OCI-LY7 (cell line): ENCODE measurements around the gene MAP3K20.

Experiments
- CTCF ChIP-seq: fragments of 200-600 bp; sonication (generic); conservative IDR thresholded peaks from 2 replicates; pipeline ENCODE4 v1.5.1; 2014; ENCODE audit warnings: mild to moderate bottlenecking, antibody characterized with exemption, low read length, moderate library complexity, mixed read lengths
- EZH2phosphoT487 ChIP-seq: fragments of 200-600 bp; sonication (generic); IDR thresholded peaks from 2 replicates; pipeline ENCODE4 v1.6.1; 2018; ENCODE audit warnings: low read depth, borderline replicate concordance, mild to moderate bottlenecking, mixed run types, antibody characterized with exemption, low read length, moderate library complexity, mixed read lengths

- no peak for TF ChIP-seq CTCF
- TF ChIP-seq EZH2phosphoT487 = no peak
These were observed 31.6 kb upstream of the MAP3K20 start for GRCh38 chr2:173043897-173044519.
